ENCODE measurements around the gene CACUL1. TPM values are rescaled to one million over a fixed set of nuclear protein-coding genes. Genes with fewer than 3 reads are reported as not detected.

Gene CACUL1
- total and polyA plus RNA-seq, 9 of the 15 experiments (the other 6 are each of a cell fraction or from before 2014, with no cell fraction given) = 4.5 to 17.1 (median 13.5) TPM

GRCh38 chr10:118710487-118710886 lies 44.3 kb downstream of the CACUL1 start:
- 90% methylated on average over 1 of the region's 1 CpG for WGBS (ENCODE audit: insufficient coverage, low coverage, missing lambda C conversion rate)
- no peak overlapping the region for H3K4me3 ChIP-seq
- CTCF ChIA-PET (ENCODE audit: low intra/inter-chr PET ratio) = no interaction called here
- in situ Hi-C loops (cut with MboI) = loop anchor here (5.0 kb wide), 1 partner anchor 143 kb away; no protein-coding TSS in a partner anchor
- H2AFZ ChIP-seq (ENCODE audit: low read depth, low read length) = no peak overlapping the region
- POLR2A ChIA-PET = no interaction called here
- intact Hi-C loops (cut with micrococcal nuclease) = no loop called here
- no peak overlapping the region for H3K9ac ChIP-seq (ENCODE audit: insufficient read depth in 1 of 2, low read depth in 2 of 2, low read length in 2 of 2)
- no peaks in the 10 kb centered on the region for H3K9me1 ChIP-seq (ENCODE audit: control insufficient read depth, insufficient read depth, low read length)
- H3K27ac ChIP-seq (ENCODE audit: extremely low read depth, low read depth, low read length) = no peak overlapping the region
- H3K36me3 ChIP-seq (ENCODE audit: control insufficient read depth, insufficient read depth, low read length) = peaks cover 12% of the 10 kb centered on the region; the same call in 1 of the 3 replicates
- BruUV-seq (replicated peaks) = no TSS peak
- H4K20me1 ChIP-seq (replicated peaks; ENCODE audit: control insufficient read depth, insufficient read depth, low read length) = no peaks in the 10 kb centered on the region
- no peaks in the 10 kb centered on the region for H3K27me3 ChIP-seq (ENCODE audit: control insufficient read depth in 2 of 2, insufficient read depth in 2 of 2, low read length in 2 of 2)
- H3K4me1 ChIP-seq (replicated peaks in 1 of 2; ENCODE audit: control insufficient read depth in 2 of 2, insufficient read depth in 2 of 2, low read length in 2 of 2) = peaks cover 0 to 6% of the 10 kb centered on the region in 2 experiments; a peak in 1 of 5 replicates
- no peak for ATAC-seq
- no peak overlapping the region for H3K4me2 ChIP-seq (ENCODE audit: insufficient read depth, low read length)
- no peak for FAIRE-seq
- no peaks in the 10 kb centered on the region for H3K9me3 ChIP-seq (replicated peaks; ENCODE audit: control insufficient read depth, insufficient read depth, low read depth, low read length)
- peaks cover 2% of the 10 kb centered on the region; the same call in 2 of the 3 replicates for H3K79me2 ChIP-seq (ENCODE audit: control insufficient read depth, insufficient read depth, low read length)
- no peak for DNase-seq (ENCODE audit: extremely low read depth in 1 of 4, low spot score in 3 of 4)
- TF ChIP-seq ZFPM2 (CRISPR knock-in tag; IDR thresholded peaks at IDR 0.05) (no peak), E2F5 (CRISPR knock-in tag; IDR thresholded peaks at IDR 0.05) (no peak), IRF2 (CRISPR knock-in tag; IDR thresholded peaks at IDR 0.05) (no peak), ZNF146 (CRISPR knock-in tag; IDR thresholded peaks at IDR 0.05; ENCODE audit: unreplicated experiment) (no peak), HDAC2 (IDR thresholded peaks at IDR 0.05) (no peak), E2F1 (CRISPR knock-in tag; IDR thresholded peaks at IDR 0.05) (no peak), ZFP1 (CRISPR knock-in tag; IDR thresholded peaks at IDR 0.05) (no peak), OTX1 (CRISPR knock-in tag; IDR thresholded peaks at IDR 0.05) (no peak), NCOA4 (IDR thresholded peaks at IDR 0.05; ENCODE audit: partially characterized antibody) (no peak), HBP1 (CRISPR knock-in tag; IDR thresholded peaks at IDR 0.05) (no peak), ASH1L (IDR thresholded peaks at IDR 0.05; ENCODE audit: borderline replicate concordance, low read depth, partially characterized antibody) (no peak), NEUROD1 (IDR thresholded peaks at IDR 0.05; ENCODE audit: borderline replicate concordance, low read depth, low read length, partially characterized antibody) (no peak)

Data from K562 (cell line).